GM19240 (cell line): ENCODE results near the gene ZSCAN22.
A peak's percentile ranks its signal among the peaks of the same experiment; 100 is the strongest.
"Not testable (repeated sequence)": the region's sequence is repeated elsewhere in the genome, so short reads cannot be mapped to it uniquely, and the experiment has no call there.

ENCODE experiments used
- DNase-seq: peaks from one replicate; pipeline ENCODE4 v3.0.0; 2011; ENCODE audit warnings: low spot score; ENCODE audit not compliant: insufficient read length

ZSCAN22 gene

GRCh38 chr19:58368561-58369360 lies 42.0 kb downstream of the ZSCAN22 start:
- no peak for DNase-seq

- DNase-seq: no peak
Measured at GRCh38 chr19:58372311-58373133, 45.7 kb downstream of the ZSCAN22 start.

- no peak for DNase-seq
Measured at GRCh38 chr19:58374200-58374599, 47.4 kb downstream of the ZSCAN22 start.

GRCh38 chr19:58376724-58377123 lies 49.9 kb downstream of the ZSCAN22 start:
- DNase-seq: not testable (repeated sequence)

GRCh38 chr19:58379246-58379645 lies 52.5 kb downstream of the ZSCAN22 start:
- no peak for DNase-seq

DNA sequence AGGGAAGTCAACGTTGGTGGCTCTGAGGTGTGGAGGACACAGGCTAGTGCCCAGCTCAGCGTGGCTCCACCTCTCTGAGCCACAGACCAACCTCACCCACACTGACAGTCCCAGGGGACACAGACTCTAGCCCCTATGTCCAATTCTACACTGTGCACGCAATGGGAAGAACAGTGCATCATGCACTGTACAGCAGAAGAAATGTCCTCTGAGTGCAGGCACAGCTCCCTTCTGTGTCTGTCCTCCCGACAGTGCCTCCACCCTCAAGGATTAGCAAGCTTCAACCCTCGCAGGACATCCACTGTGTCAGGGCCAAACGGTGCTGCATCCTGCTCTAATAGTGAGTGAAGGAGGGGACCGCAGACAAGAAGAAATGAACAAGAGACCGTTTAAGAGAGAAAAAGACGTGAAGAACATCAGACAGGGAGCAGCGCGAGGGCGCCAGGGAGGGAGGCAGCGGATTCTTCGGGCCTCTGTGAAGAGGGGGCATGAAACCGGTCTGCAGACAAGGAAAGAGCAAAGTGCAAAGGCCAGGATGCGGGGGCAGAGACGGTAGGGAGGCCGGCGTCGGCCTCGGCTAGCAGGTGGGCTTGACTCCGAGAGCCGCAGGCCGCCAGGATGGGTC lies 53.4 kb downstream of the ZSCAN22 start:
- DNase-seq: no peak

DNA sequence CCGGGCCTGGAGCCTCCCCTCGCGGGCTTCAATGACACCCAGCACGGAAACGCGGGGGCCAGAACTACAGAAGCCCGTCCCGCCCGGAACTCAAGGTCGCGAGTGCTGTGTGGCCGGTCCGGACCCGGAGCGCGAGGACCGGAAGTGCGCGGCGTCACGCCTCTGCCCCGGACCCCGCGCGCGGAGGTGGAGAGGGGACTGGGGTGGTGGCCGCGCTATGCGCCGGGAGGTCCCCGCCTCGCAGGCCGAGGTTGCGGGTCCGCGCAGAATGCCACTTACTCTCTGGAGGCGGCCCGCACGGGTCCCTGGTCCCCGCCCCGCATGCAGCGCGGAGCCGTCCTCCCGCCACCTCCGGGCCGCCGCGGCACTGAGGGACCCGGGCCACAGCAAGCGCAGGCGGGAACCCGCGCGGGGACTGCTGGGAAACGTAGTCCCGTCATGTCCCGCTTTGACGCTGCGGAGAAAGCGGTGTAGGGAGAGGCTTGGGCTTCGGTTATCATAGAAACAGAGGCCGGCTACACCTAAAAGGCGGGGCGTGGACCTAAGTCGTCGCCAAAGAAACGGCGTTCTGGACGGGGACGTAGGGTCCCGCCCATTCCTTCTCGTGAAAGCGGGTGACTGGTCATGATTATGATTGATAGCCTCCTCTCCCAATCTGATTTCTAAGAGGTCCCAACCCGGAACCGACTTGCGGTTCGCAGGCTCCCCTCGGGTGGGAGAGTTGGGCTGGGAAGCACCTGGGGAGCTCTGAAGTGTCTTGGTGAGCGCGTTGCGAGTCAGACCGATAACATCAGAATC lies 54.1 kb downstream of the ZSCAN22 start, which contains the start of gene ZNF837:
TSS of gene ZNF837 (minus strand) at position 369 of the 798 bp plus-strand sequence. CDS start 11,698 bp downstream, outside the sequence.
- DNase-seq: peak; percentile 94

GRCh38 chr19:58381460-58382212 lies 54.8 kb downstream of the ZSCAN22 start:
- DNase-seq: no peak

DNA sequence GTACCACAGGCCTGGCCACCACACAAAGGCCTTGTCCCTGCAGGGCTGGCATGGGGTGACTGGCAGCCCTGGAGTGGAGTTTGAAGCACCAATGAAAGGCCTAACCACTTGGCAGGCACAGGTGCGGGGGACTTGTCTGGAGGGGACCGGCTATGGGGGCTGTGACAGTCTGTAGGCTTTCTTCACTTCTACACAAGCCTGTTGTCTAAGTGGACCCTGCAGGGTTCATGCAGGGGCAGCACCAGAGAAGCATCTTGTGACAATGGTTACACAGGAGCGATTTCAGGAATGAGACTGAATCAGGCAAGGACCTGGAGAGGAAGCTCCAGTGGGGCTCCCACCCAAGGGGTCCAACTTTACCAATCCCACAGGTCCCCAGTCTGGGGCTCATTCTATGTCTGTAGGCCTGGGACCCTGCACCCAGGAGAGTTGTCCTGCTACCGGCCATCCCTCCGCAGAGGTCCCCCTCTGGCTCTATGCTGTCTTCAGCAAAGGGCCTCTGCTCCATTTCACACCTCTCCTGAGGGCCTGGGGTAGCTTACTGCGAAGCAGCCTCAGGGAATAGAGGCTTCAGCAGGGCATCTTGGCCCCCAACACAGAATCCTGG lies 56.3 kb downstream of the ZSCAN22 start:
- no peak for DNase-seq

DNA sequence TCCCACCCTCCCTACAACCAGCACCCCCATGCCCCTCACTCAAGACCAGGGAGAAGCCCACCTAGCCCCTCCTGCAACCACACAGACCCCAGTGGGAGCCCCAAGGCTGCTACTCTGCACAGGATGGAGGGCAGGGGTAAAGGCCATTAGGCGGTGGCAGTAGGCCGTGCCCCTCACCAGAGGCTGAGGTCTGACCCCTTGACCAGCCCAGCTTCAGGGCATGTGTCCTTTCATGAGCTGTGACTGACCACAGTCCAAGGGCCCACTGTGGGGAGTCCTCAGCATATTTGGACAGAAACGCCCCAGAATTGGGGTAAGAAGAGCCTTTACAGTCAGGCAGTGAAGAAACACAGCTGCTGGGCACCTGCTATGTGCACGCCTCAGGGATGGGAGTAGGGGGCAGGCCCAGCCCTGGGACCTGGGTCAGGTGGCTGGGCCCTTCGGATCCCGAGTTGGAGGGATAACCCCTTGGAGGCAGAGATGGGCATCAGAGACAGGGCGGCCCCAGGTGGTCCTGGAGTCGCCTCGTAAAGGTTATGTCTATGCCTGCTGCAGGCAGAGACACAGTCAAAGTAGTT lies 58.6 kb downstream of the ZSCAN22 start:
- DNase-seq: no peak

DNA sequence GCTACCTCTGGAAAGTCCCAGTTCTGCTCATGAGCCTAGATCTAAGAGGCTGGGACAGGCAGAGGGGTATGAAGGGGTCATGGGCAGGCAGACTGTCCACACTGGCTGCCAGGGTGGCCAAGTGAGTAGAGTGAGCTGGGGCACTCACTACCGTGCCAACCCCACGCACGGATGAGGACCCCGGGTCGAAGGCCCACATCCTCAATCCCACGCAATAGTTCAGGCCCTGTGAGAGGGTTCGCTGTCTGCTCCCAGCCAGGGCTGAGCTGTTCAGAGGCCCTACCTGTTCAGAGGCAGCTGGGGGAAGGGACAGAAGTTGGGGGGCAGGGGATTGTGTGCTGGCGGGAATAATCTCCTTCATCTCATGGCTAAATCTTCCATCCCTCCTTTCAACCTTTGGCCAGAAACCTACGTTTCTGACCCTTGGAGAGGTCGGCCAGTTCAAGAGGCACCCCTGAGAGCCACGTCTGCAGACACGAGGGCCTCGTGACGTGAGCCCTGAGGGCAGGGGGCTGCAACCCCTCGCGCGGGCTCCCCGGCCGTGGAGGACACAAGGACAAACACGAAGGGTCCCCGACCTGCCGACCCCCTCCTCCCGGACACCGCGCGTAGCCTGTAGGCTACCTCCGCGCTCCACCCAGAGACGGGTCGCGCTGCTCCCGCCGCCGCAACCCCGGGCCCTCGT lies 59.2 kb downstream of the ZSCAN22 start:
- DNase-seq: no peak

- DNase-seq: peak; percentile 99
Measured at GRCh38 chr19:58386576-58387337, 60.0 kb downstream of the ZSCAN22 start, which contains the start of gene RPS5. Gene RPS5 (plus strand): TSS chr19:58387269. CDS start chr19:58388138, 869 bp downstream.

DNA sequence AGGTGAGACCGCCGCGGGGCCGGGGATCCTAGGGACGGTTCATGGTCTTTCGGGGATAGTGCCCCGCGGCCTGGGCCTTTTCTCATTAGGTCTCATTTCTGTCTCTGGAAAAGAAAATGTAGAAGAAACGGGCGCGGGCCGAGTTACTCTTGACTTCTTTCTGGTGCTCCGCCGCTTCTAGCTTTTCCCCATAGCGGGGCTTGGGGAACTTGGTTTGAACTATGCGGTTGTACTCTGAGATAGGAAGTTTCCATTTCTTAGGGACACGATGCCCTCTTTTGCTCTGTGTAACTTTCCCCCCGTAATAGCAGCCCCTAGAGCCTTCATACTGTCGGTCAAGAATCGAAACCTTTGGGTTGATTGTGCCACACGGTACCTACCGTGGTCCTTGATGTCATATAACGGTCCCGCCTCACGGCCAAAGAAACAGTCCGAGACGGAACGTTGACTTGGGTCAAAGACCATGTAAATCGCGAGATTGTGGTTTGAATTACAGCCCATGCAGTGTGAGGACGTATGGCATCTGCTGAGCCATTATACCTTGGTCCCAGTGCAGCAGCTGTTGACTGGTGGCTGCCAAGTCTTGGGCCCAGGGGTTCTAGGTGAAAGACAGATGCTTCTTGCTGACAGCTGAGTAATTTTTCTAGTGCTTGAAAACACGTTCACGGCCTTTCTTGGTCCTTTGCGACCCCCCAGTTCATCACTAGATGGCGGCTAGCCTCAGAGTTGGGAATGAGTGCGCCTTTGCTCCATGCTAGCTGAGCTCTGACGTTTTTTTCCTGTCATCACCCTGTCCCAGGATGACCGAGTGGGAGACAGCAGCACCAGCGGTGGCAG lies 60.8 kb downstream of the ZSCAN22 start:
- DNase-seq: no peak

GRCh38 chr19:58388175-58388526 lies 61.4 kb downstream of the ZSCAN22 start:
- DNase-seq: no peak
